Mesendoderm (in vitro differentiated cells): Measurements from ENCODE around the gene TAS2R14.

Source experiments
- DNase-seq: peaks from one replicate; pipeline ENCODE4 v3.0.0; 2013
- H2AK5ac ChIP-seq: 2 replicates; pipeline ENCODE4 v1.6.1; 2013; ENCODE audit warnings: low read length, inconsistent platforms
- H2BK120ac ChIP-seq: 2 replicates; pipeline ENCODE4 v1.6.1; 2013; ENCODE audit warnings: low read depth, mild to moderate bottlenecking, low read length, moderate library complexity, mixed read lengths
- H2BK15ac ChIP-seq: replicated peaks from 2 replicates; pipeline ENCODE4 v1.6.1; 2013; ENCODE audit warnings: low read depth, mild to moderate bottlenecking, moderate library complexity
- H2BK5ac ChIP-seq: 2 replicates; pipeline ENCODE4 v1.6.1; 2013; ENCODE audit warnings: low read length, inconsistent platforms
- H3K18ac ChIP-seq: 2 replicates; pipeline ENCODE4 v1.6.1; 2013; ENCODE audit warnings: mild to moderate bottlenecking, low read length, mixed read lengths
- H3K23ac ChIP-seq: one replicate; pipeline ENCODE4 v1.6.1; 2013; ENCODE audit warnings: low read length
- H3K27ac ChIP-seq: 2 replicates; pipeline ENCODE4 v1.5.1; 2013; ENCODE audit warnings: low read depth, mild to moderate bottlenecking, inconsistent platforms, low read length, moderate library complexity
- H3K27me3 ChIP-seq: 2 replicates; pipeline ENCODE4 v1.6.1; 2013; ENCODE audit warnings: low read length, control low read depth, mild to moderate bottlenecking, inconsistent platforms; ENCODE audit not compliant: insufficient read depth, poor library complexity
- H3K36me3 ChIP-seq: 2 replicates; pipeline ENCODE4 v1.6.1; 2013; ENCODE audit warnings: low read length, inconsistent platforms; ENCODE audit not compliant: control insufficient read depth, insufficient read depth
- H3K4ac ChIP-seq: one replicate; pipeline ENCODE4 v1.6.1; 2013; ENCODE audit warnings: low read depth, mild to moderate bottlenecking, low read length, moderate library complexity
- H3K4me1 ChIP-seq: 2 replicates; pipeline ENCODE4 v1.6.1; 2013; ENCODE audit warnings: low read depth, low read length, inconsistent platforms; ENCODE audit not compliant: control insufficient read depth
- H3K4me2 ChIP-seq: 2 replicates; pipeline ENCODE4 v1.6.1; 2013; ENCODE audit warnings: low read length
- H3K4me3 ChIP-seq: 2 replicates; pipeline ENCODE4 v1.5.1; 2013; ENCODE audit warnings: mild to moderate bottlenecking, low read length
- H3K56ac ChIP-seq: one replicate; pipeline ENCODE4 v1.6.1; 2013; ENCODE audit warnings: low read length
- H3K79me1 ChIP-seq: 2 replicates; pipeline ENCODE4 v1.6.1; 2013; ENCODE audit warnings: low read length, inconsistent platforms
- H3K79me2 ChIP-seq: 2 replicates; pipeline ENCODE4 v1.6.1; 2013; ENCODE audit warnings: mild to moderate bottlenecking, low read length; ENCODE audit not compliant: control insufficient read depth, insufficient read depth
- H3K9ac ChIP-seq: 2 replicates; pipeline ENCODE4 v1.6.1; 2013; ENCODE audit warnings: low read length, inconsistent platforms
- H4K5ac ChIP-seq: one replicate; pipeline ENCODE4 v1.6.1; 2013; ENCODE audit warnings: low read length
- H4K8ac ChIP-seq: one replicate; pipeline ENCODE4 v1.6.1; 2013; ENCODE audit warnings: low read depth, mild to moderate bottlenecking, control low read depth, low read length, moderate library complexity
- WGBS: extraction: QIAGEN DNeasy Blood & Tissue Kit; methylation state at CpG from one replicate; pipeline ENCODE4 v1.1.7; 2013; ENCODE audit warnings: low lambda C conversion rate, missing lambda C conversion rate; ENCODE audit not compliant: insufficient coverage; ENCODE audit errors: extremely low coverage; 5-methylcytosine and 5-hydroxymethylcytosine counted together

The TAS2R14 gene

GRCh38 chr12:10967409-10967808, 28.3 kb upstream of the TAS2R14 start:
- no CpG with 5 or more reads among the region's 2 CpGs for WGBS
- Histone ChIP-seq H2BK120ac (no peak overlapping the region), H3K4me2 (no peak overlapping the region), H3K56ac (no peak overlapping the region), H2BK15ac (no peak overlapping the region), H3K4ac (no peak overlapping the region), H3K4me1 (no peaks in the 10 kb centered on the region), H2BK5ac (no peak overlapping the region), H2AK5ac (no peak overlapping the region), H3K18ac (no peak overlapping the region), H4K5ac (no peak overlapping the region), H3K36me3 (no peaks in the 10 kb centered on the region), H3K27me3 (no peaks in the 10 kb centered on the region), H3K79me1 (no peaks in the 10 kb centered on the region), H3K23ac (no peak overlapping the region), H3K27ac (no peak overlapping the region), H4K8ac (no peak overlapping the region), H3K9ac (no peak overlapping the region), H3K79me2 (no peaks in the 10 kb centered on the region), H3K4me3 (no peak overlapping the region)
- no peak for DNase-seq

GRCh38 chr12:10966314-10966713, 27.3 kb upstream of the TAS2R14 start:
- H2BK120ac ChIP-seq, result no peak overlapping the region

GRCh38 chr12:10965476-10965875, 26.4 kb upstream of the TAS2R14 start:
- Histone ChIP-seq H3K4me3 (no peak overlapping the region), H3K56ac (no peak overlapping the region), H3K4me2 (no peak overlapping the region), H4K5ac (no peak overlapping the region), H3K79me2 (no peaks in the 10 kb centered on the region), H3K18ac (no peak overlapping the region), H2BK5ac (no peak overlapping the region), H3K4ac (no peak overlapping the region), H3K23ac (no peak overlapping the region), H3K79me1 (no peaks in the 10 kb centered on the region), H2BK15ac (no peak overlapping the region), H3K27ac (no peak overlapping the region), H3K9ac (no peak overlapping the region), H2AK5ac (no peak overlapping the region), H2BK120ac (no peak overlapping the region), H4K8ac (no peak overlapping the region), H3K27me3 (no peaks in the 10 kb centered on the region), H3K4me1 (no peaks in the 10 kb centered on the region), H3K36me3 (no peaks in the 10 kb centered on the region)
- no CpG with 5 or more reads among the region's 1 CpG for whole genome bisulfite sequencing
- no peak for DNase-seq

More at GRCh38 chr12:10966314-10966713, 27.3 kb upstream of the TAS2R14 start:
- H3K23ac ChIP-seq, result no peak overlapping the region
- no peak overlapping the region for H2BK5ac ChIP-seq
- H3K4me2 ChIP-seq, result no peak overlapping the region
- H4K8ac ChIP-seq, result no peak overlapping the region
- H3K79me2 ChIP-seq, result no peaks in the 10 kb centered on the region
- no peak overlapping the region for H3K18ac ChIP-seq
- DNase-seq, result no peak
- no peak overlapping the region for H2BK15ac ChIP-seq
- no peak overlapping the region for H3K4me3 ChIP-seq
- no peak overlapping the region for H3K9ac ChIP-seq
- no peak overlapping the region for H4K5ac ChIP-seq
- no peak overlapping the region for H3K56ac ChIP-seq
- no peaks in the 10 kb centered on the region for H3K4me1 ChIP-seq
- no peak overlapping the region for H3K27ac ChIP-seq
- no peaks in the 10 kb centered on the region for H3K27me3 ChIP-seq
- no peak overlapping the region for H3K4ac ChIP-seq
- no peak overlapping the region for H2AK5ac ChIP-seq
- H3K79me1 ChIP-seq, result no peaks in the 10 kb centered on the region
- H3K36me3 ChIP-seq, result no peaks in the 10 kb centered on the region

- Histone ChIP-seq H2BK5ac (no peak overlapping the region), H3K56ac (no peak overlapping the region), H4K5ac (no peak overlapping the region), H3K4ac (no peak overlapping the region), H3K4me1 (no peaks in the 10 kb centered on the region), H3K18ac (no peak overlapping the region), H3K27me3 (no peaks in the 10 kb centered on the region), H2BK120ac (no peak overlapping the region), H3K4me2 (no peak overlapping the region), H3K4me3 (no peak overlapping the region), H2AK5ac (no peak overlapping the region), H3K36me3 (no peaks in the 10 kb centered on the region), H2BK15ac (no peak overlapping the region), H3K79me1 (no peaks in the 10 kb centered on the region), H3K27ac (no peak overlapping the region), H3K9ac (no peak overlapping the region), H4K8ac (no peak overlapping the region), H3K23ac (no peak overlapping the region), H3K79me2 (no peaks in the 10 kb centered on the region)
- no CpG with 5 or more reads among the region's 4 CpGs for WGBS
- DNase-seq, result peak; percentile 40
Measured at GRCh38 chr12:10960211-10960610, 21.1 kb upstream of the TAS2R14 start.

- peak; percentile 10 for DNase-seq
- WGBS, result no CpG with 5 or more reads among the region's 2 CpGs
- no peak overlapping the region for H3K23ac ChIP-seq
Measured at GRCh38 chr12:10959804-10960203, 20.7 kb upstream of the TAS2R14 start.

GRCh38 chr12:10957741-10958140, 18.7 kb upstream of the TAS2R14 start:
- Histone ChIP-seq H2BK120ac (no peak overlapping the region), H3K56ac (no peak overlapping the region), H3K4me3 (no peak overlapping the region), H3K23ac (no peak overlapping the region), H4K5ac (no peak overlapping the region), H3K4ac (no peak overlapping the region), H2BK5ac (no peak overlapping the region), H3K4me2 (no peak overlapping the region), H2BK15ac (no peak overlapping the region), H3K18ac (no peak overlapping the region), H3K4me1 (no peaks in the 10 kb centered on the region), H3K27me3 (no peaks in the 10 kb centered on the region), H3K27ac (no peak overlapping the region), H3K36me3 (no peaks in the 10 kb centered on the region), H3K79me2 (no peaks in the 10 kb centered on the region), H4K8ac (no peak overlapping the region), H2AK5ac (no peak overlapping the region), H3K9ac (no peak overlapping the region), H3K79me1 (no peaks in the 10 kb centered on the region)
- no peak for DNase-seq

More at GRCh38 chr12:10959804-10960203, 20.7 kb upstream of the TAS2R14 start:
- H3K18ac ChIP-seq, result no peak overlapping the region
- H3K56ac ChIP-seq, result no peak overlapping the region
- no peaks in the 10 kb centered on the region for H3K79me1 ChIP-seq
- H3K36me3 ChIP-seq, result no peaks in the 10 kb centered on the region
- H2BK5ac ChIP-seq, result no peak overlapping the region
- no peak overlapping the region for H4K8ac ChIP-seq
- no peak overlapping the region for H2AK5ac ChIP-seq
- H3K9ac ChIP-seq, result no peak overlapping the region
- H3K27ac ChIP-seq, result no peak overlapping the region
- H3K4ac ChIP-seq, result no peak overlapping the region
- no peaks in the 10 kb centered on the region for H3K79me2 ChIP-seq
- no peaks in the 10 kb centered on the region for H3K27me3 ChIP-seq
- H4K5ac ChIP-seq, result no peak overlapping the region
- no peak overlapping the region for H3K4me2 ChIP-seq
- H3K4me1 ChIP-seq, result no peaks in the 10 kb centered on the region
- H2BK15ac ChIP-seq, result no peak overlapping the region
- no peak overlapping the region for H2BK120ac ChIP-seq
- no peak overlapping the region for H3K4me3 ChIP-seq
